Osteocyte (in vitro differentiated cells): ENCODE measurements around the gene RAD51. TPM values are rescaled to one million over a fixed set of nuclear protein-coding genes. Genes with fewer than 3 reads are reported as not detected.
"Not testable (repeated sequence)": the region's sequence is repeated elsewhere in the genome, so short reads cannot be mapped to it uniquely, and the experiment has no call there.

Experiments
- DNase-seq: peaks from one replicate; pipeline ENCODE4 v3.0.0; 2021; ENCODE audit warnings: mixed read lengths; ENCODE audit not compliant: unreplicated experiment; ENCODE audit errors: extremely low spot score
- H3K27ac Mint-ChIP-seq: one replicate; pipeline ENCODE4 v1.8.0; 2021; ENCODE audit warnings: mild to moderate bottlenecking, mixed read lengths; ENCODE audit not compliant: unreplicated experiment
- H3K27me3 Mint-ChIP-seq: one replicate; pipeline ENCODE4 v1.8.0; 2021; ENCODE audit warnings: mixed read lengths; ENCODE audit not compliant: unreplicated experiment
- H3K36me3 Mint-ChIP-seq: one replicate; pipeline ENCODE4 v1.8.0; 2021; ENCODE audit warnings: mixed read lengths; ENCODE audit not compliant: unreplicated experiment
- H3K4me1 Mint-ChIP-seq: one replicate; pipeline ENCODE4 v1.8.0; 2021; ENCODE audit warnings: mixed read lengths; ENCODE audit not compliant: unreplicated experiment
- H3K4me3 Mint-ChIP-seq: one replicate; pipeline ENCODE4 v1.8.0; 2021; ENCODE audit warnings: mild to moderate bottlenecking, moderate library complexity, mixed read lengths; ENCODE audit not compliant: unreplicated experiment
- H3K9me3 Mint-ChIP-seq: one replicate; pipeline ENCODE4 v1.8.0; 2021; ENCODE audit warnings: mixed read lengths; ENCODE audit not compliant: unreplicated experiment
- CTCF ChIP-seq: fragments of 200-600 bp; sonication (generic); IDR thresholded peaks from 2 replicates; pipeline ENCODE4 v1.5.0; 2021; ENCODE audit warnings: antibody characterized with exemption, mild to moderate bottlenecking, moderate library complexity
- total RNA-seq: library from RNA; stranded (reverse); gene quantifications from 2 replicates; pipeline ENCODE4 v1.2.1, GENCODE V29; 2021

RAD51 gene
- total RNA-seq, 1 donor from 2014 or later = 8.6 TPM

- no peaks in the 10 kb centered on the region for H3K9me3 Mint-ChIP-seq
- no peak overlapping the region for H3K27ac Mint-ChIP-seq
- TF ChIP-seq CTCF = no peak
- H3K27me3 Mint-ChIP-seq = no peaks in the 10 kb centered on the region
- H3K4me3 Mint-ChIP-seq = no peak overlapping the region
- peaks cover 7% of the 10 kb centered on the region for H3K4me1 Mint-ChIP-seq
- DNase-seq = no peak
- H3K36me3 Mint-ChIP-seq = no peaks in the 10 kb centered on the region
Measured at GRCh38 chr15:40680151-40680550, 14.8 kb upstream of the RAD51 start.

- H3K27ac Mint-ChIP-seq, H3K4me3 Mint-ChIP-seq, H3K36me3 Mint-ChIP-seq, H3K9me3 Mint-ChIP-seq, DNase-seq, H3K4me1 Mint-ChIP-seq, H3K27me3 Mint-ChIP-seq: not testable (repeated sequence)
Measured at GRCh38 chr15:40680959-40681358, 14.0 kb upstream of the RAD51 start.

- H3K4me3 Mint-ChIP-seq = no peak overlapping the region
- no peaks in the 10 kb centered on the region for H3K9me3 Mint-ChIP-seq
- H3K4me1 Mint-ChIP-seq = no peaks in the 10 kb centered on the region
- H3K27ac Mint-ChIP-seq = no peak overlapping the region
- no peak for DNase-seq
- no peaks in the 10 kb centered on the region for H3K36me3 Mint-ChIP-seq
- H3K27me3 Mint-ChIP-seq = no peaks in the 10 kb centered on the region
- no peak for TF ChIP-seq CTCF
Measured at GRCh38 chr15:40684381-40684780, 10.6 kb upstream of the RAD51 start.

GRCh38 chr15:40685376-40685775 is 9.6 kb upstream of the RAD51 start:
- no peaks in the 10 kb centered on the region for H3K27me3 Mint-ChIP-seq
- no peak for TF ChIP-seq CTCF
- no peak overlapping the region for H3K4me3 Mint-ChIP-seq
- no peak for DNase-seq
- no peaks in the 10 kb centered on the region for H3K9me3 Mint-ChIP-seq
- no peaks in the 10 kb centered on the region for H3K4me1 Mint-ChIP-seq
- H3K36me3 Mint-ChIP-seq = no peaks in the 10 kb centered on the region
- H3K27ac Mint-ChIP-seq = no peak overlapping the region

- Mint-ChIP-seq H3K4me1 (peaks cover 9% of the 10 kb centered on the region), H3K4me3 (no peak overlapping the region), H3K9me3 (no peaks in the 10 kb centered on the region), H3K27ac (no peak overlapping the region), H3K36me3 (peaks cover 3% of the 10 kb centered on the region), H3K27me3 (no peaks in the 10 kb centered on the region)
- TF ChIP-seq CTCF = no peak
- DNase-seq = no peak
Measured at GRCh38 chr15:40688932-40689799, 5.8 kb upstream of the RAD51 start.
